GM23248 (cell line): ENCODE measurements around the gene DDX17.

Source experiments
- EZH2 ChIP-seq: fragments of 200-600 bp; sonication (generic); IDR thresholded peaks from 2 replicates; pipeline ENCODE4 v1.6.1; 2018; ENCODE audit warnings: antibody characterized with exemption, mild to moderate bottlenecking; ENCODE audit not compliant: insufficient read depth, poor library complexity, severe bottlenecking
- EZH2phosphoT487 ChIP-seq: fragments of 200-600 bp; sonication (generic); IDR thresholded peaks from 2 replicates; pipeline ENCODE4 v1.6.1; 2018; ENCODE audit warnings: antibody characterized with exemption, moderate library complexity, mild to moderate bottlenecking, low read depth; ENCODE audit not compliant: insufficient read depth

GRCh38 chr22:38531251-38531938 lies 25.3 kb upstream of the DDX17 start:
- TF ChIP-seq EZH2, result no peak
- TF ChIP-seq EZH2phosphoT487, result no peak
